ENCODE data around the gene ZSWIM1. TPM values are rescaled to one million over a fixed set of nuclear protein-coding genes. Genes with fewer than 3 reads are reported as not detected.

Gene ZSWIM1
- polyA plus RNA-seq, 1 donor from 2014 or later: 5.8 TPM

- Mint-ChIP-seq H3K36me3 (no peaks in the 10 kb centered on the region), H3K27me3 (no peaks in the 10 kb centered on the region), H3K9me3 (no peaks in the 10 kb centered on the region), H3K27ac (peak overlapping the region in 1 of 3 donors; percentile 59), H3K4me1 (peaks cover 10 to 12% (median 12%) of the 10 kb centered on the region in 3 donors), H3K4me3 (peak overlapping the region in 1 of 4 donors; percentile 67)
Measured at GRCh38 chr20:45902199-45902701, 21.2 kb downstream of the ZSWIM1 start.

- Mint-ChIP-seq H3K4me1 (peaks cover 10 to 17% (median 12%) of the 10 kb centered on the region in 3 donors), H3K27me3 (no peaks in the 10 kb centered on the region), H3K36me3 (peaks cover 5% of the 10 kb centered on the region), H3K4me3 (peak overlapping the region in 1 of 4 donors; percentile 75), H3K27ac (peak overlapping the region in 1 of 3 donors; percentile 74), H3K9me3 (no peaks in the 10 kb centered on the region)
Measured at GRCh38 chr20:45904583-45905504, 23.8 kb downstream of the ZSWIM1 start.

DNA sequence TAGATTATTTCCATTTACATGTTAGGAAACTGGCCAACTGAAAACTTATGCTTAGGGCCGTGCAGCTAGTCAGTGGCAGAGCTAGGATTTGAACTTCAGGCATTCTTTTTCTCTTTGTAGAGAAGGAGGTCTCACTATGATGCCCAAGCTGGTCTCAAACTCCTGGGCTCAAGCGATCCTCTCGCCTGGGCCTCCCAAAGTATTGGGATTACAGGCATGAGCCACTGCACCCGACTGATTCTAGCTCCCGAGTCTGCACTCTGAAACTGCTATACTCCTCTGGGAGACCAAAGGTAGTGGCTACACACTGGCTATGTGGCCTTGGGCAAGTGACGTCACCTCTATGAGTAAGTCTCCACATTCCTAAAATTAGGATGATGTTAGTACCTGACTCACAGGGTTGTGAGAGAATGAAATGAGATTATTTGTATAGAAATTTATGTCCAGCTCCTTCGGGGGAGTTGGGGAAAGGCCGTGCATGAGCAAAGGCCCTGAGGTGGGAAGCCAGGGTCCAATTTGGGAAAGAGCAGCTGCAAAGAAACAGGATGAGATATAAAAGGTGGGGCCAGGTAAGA is 24.6 kb downstream of the ZSWIM1 start:
- peaks cover 5% of the 10 kb centered on the region for H3K36me3 Mint-ChIP-seq
- H3K4me3 Mint-ChIP-seq: no peak overlapping the region
- H3K4me1 Mint-ChIP-seq: peaks cover 11 to 18% (median 12%) of the 10 kb centered on the region in 3 donors
- no peaks in the 10 kb centered on the region for H3K27me3 Mint-ChIP-seq
- H3K27ac Mint-ChIP-seq: no peak overlapping the region
- no peaks in the 10 kb centered on the region for H3K9me3 Mint-ChIP-seq

DNA sequence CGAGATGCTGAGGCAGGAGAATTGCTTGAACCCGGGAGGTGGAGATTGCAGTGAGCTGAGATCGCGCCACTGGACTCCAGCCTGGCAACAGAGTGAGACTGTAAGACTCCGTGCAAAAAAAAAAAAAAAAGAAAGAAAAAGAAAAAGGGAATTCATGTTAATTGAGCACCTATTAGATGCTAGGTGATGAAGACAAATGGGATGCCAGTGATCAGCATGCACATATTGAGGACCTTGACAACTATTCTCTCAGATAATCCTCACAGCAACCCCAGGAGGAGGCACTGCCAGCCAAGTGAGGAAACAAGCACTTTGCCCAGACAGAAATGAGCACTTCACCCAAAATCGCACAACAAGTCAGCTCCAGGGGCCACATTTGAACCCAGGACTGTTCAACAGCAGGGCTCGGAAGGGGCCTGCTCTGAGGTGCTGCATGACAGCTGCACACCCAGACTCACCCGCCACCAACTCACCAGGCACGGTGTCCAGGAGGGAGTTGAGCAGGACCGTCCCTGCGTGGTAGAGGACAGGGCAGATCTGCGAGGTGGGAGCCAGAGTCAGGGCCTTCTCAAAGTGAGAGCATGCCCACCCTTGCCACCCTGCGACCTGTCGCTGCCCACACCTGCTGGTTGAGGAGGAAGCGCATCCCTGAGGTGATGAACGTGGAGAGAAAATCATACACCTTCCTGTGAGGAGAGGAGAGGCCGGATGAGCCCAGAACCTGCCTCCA is 26.4 kb downstream of the ZSWIM1 start:
- H3K4me3 Mint-ChIP-seq: peak overlapping the region in 1 of 4 donors; percentile 47
- H3K27me3 Mint-ChIP-seq: peaks cover 2% of the 10 kb centered on the region
- H3K4me1 Mint-ChIP-seq: peaks cover 11 to 20% (median 14%) of the 10 kb centered on the region in 3 donors
- peaks cover 0 to 1% (median 0%) of the 10 kb centered on the region in 3 donors for H3K9me3 Mint-ChIP-seq
- H3K27ac Mint-ChIP-seq: no peak overlapping the region
- H3K36me3 Mint-ChIP-seq: peaks cover 5% of the 10 kb centered on the region

- H3K4me1 Mint-ChIP-seq: peaks cover 5 to 16% (median 11%) of the 10 kb centered on the region in 3 donors
- H3K27ac Mint-ChIP-seq: peak overlapping the region in 2 of 3 donors; percentile 46 to 62
- peaks cover 0 to 1% (median 0%) of the 10 kb centered on the region in 3 donors for H3K9me3 Mint-ChIP-seq
Measured at GRCh38 chr20:45908084-45908483, 27.1 kb downstream of the ZSWIM1 start.

DNA sequence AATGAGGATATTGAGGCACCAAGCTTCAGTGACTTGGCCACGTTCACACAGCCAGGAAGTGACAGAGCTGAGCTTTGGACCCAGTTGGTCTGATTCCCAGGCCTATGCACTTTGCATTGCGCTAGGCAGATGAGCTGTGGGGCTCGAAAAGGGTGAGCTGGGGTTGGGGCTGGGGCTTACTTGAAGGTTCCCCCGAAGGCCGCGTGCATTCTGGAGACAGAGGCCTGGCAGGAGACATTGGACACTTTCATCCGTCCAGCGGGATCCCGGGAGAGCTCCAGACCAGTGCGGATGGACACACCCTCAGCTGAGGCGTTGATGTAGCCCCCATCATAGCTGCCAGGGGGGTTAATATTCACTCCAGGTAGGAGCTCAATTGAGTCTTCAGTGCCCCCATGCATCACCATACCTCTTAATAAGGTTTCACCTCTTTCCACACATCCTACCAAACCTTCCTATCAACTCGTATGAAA is 28.3 kb downstream of the ZSWIM1 start:
- Mint-ChIP-seq H3K4me1 (peaks cover 0 to 14% (median 11%) of the 10 kb centered on the region in 3 donors), H3K36me3 (peaks cover 5% of the 10 kb centered on the region), H3K27ac (no peak overlapping the region), H3K9me3 (peaks cover 0 to 1% (median 0%) of the 10 kb centered on the region in 3 donors), H3K4me3 (no peak overlapping the region), H3K27me3 (peaks cover 4% of the 10 kb centered on the region)

More at GRCh38 chr20:45908084-45908483, 27.1 kb downstream of the ZSWIM1 start:
- Mint-ChIP-seq H3K27me3 (peaks cover 3% of the 10 kb centered on the region), H3K36me3 (peaks cover 5% of the 10 kb centered on the region), H3K4me3 (no peak overlapping the region)

DNA sequence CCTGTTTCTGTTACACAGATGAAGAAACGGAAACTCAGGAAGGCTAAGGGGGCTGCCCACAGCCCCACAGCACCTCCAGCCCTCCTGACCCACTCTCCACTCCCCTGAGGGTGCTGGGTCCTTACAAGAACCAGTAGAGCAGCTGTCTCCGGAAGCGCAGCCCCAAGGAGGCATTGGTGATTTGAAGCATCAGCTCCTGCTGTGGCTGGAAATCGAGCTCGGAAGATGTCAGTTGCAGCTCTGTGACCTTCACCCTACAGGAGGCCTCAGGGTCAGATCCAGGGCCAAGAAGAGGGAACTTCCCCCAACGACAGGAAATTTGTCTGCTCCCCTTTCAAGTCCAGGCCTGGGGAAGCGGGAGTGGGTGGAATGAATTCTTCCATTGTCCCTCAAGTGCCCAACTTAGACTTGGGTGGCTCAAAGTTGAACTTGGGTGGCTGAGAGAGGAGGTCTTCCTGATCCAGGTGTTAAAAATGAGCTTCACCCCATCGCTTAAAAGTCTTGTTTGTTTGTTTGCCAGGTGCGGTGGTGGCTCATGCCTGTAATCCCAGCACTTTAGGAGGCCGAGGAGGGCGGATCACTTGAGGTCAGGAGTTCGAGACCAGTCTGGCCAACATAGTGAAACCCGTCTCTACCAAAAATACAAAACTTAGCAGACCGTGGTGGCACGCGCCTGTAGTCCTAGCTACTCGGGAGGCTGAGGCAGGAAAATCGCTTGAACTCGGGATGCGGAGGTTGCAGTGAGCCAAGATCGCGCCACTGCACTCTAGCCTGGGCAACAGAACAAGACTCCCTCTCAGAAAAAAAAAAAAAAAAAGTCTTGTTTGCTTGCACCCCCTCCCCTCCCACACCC is 29.0 kb downstream of the ZSWIM1 start:
- H3K36me3 Mint-ChIP-seq: peaks cover 5% of the 10 kb centered on the region
- H3K4me3 Mint-ChIP-seq: peak overlapping the region; percentile 73 to 97 (median 92)
- peaks cover 0 to 14% (median 11%) of the 10 kb centered on the region in 3 donors for H3K4me1 Mint-ChIP-seq
- peaks cover 4% of the 10 kb centered on the region for H3K27me3 Mint-ChIP-seq
- peaks cover 0 to 1% (median 0%) of the 10 kb centered on the region in 3 donors for H3K9me3 Mint-ChIP-seq
- peak overlapping the region in 1 of 3 donors; percentile 65 for H3K27ac Mint-ChIP-seq

DNA sequence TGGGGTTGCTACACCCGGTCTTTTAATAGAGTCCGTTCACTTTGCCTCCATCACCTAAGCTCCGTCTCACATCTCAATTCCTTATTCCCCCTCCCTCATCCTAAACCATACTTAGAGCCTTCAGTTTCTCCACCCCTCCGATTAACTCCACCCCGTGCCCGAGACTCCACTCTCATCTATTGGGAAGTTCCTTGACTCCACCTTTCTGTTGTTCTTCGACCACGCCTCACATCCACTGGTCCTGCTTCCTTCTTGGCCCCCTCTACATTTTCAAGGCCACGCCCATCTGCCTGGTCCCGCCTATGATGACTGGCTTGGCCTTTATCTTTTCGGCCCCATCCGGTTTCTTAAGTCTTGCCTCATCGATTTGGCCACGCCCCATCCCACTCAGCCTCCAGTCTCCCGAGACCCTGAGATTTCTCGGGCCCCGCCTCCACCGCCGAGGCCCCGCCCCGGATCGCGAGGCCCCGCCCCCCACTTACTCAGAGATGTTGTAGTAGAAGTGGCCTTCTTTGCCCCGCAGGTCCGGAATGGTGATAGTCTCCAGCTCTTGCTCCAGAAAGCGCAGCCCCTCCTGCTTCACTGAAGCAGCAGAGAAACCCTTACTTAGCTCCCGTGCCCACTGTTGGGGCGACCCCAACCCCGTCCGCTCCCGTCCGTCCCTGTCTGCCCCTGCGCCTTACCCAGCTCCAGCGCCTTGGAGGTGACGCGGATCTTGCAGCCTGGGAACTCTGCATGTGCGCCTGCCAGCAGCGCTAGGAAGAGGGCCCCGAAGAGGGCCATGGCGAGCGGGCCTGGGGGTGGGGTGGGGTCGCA is 29.9 kb downstream of the ZSWIM1 start:
- Mint-ChIP-seq H3K36me3 (peaks cover 5% of the 10 kb centered on the region), H3K27ac (peak overlapping the region; percentile 1 to 65 (median 46))

GRCh38 chr20:45911486-45912343 is 30.7 kb downstream of the ZSWIM1 start, which contains the start of gene PLTP:
Gene PLTP (minus strand): TSS chr20:45912155. CDS start chr20:45911452, 703 bp downstream.
- peaks cover 5% of the 10 kb centered on the region for H3K36me3 Mint-ChIP-seq
- H3K4me3 Mint-ChIP-seq: peak within 1 kb of the TSS; percentile 73 to 97 (median 92)
- H3K27ac Mint-ChIP-seq: peak within 1 kb of the TSS; percentile 1 to 65 (median 53)
- peaks cover 9% of the 10 kb centered on the region for H3K27me3 Mint-ChIP-seq
- H3K9me3 Mint-ChIP-seq: peaks cover 0 to 1% (median 0%) of the 10 kb centered on the region in 3 donors
- H3K4me1 Mint-ChIP-seq: peaks cover 0 to 14% (median 11%) of the 10 kb centered on the region in 3 donors

More for the DNA sequence above, 29.9 kb downstream of the ZSWIM1 start:
- peaks cover 0 to 14% (median 11%) of the 10 kb centered on the region in 3 donors for H3K4me1 Mint-ChIP-seq
- peaks cover 0 to 1% (median 0%) of the 10 kb centered on the region in 3 donors for H3K9me3 Mint-ChIP-seq
- H3K4me3 Mint-ChIP-seq: peak overlapping the region; percentile 73 to 97 (median 92)
- peaks cover 4% of the 10 kb centered on the region for H3K27me3 Mint-ChIP-seq

DNA sequence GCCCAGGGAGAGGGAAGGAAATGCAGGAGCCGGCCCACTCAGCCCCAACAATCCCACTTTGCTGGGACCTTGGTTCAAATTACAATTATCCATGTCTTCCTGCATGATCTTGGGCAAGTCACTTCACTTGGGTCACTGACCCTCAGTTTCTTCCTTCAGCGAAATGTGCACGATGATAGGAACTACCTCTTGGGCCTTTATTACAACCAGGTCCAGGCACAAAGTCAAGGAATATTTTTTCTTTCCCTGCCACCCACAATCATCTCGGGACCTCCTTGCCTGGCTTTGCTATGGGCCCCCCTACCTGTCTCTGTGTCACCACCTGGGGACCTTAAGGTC is 31.3 kb downstream of the ZSWIM1 start:
- Mint-ChIP-seq H3K36me3 (peaks cover 5% of the 10 kb centered on the region), H3K27me3 (peaks cover 9% of the 10 kb centered on the region), H3K4me3 (peak overlapping the region in 3 of 4 donors; percentile 38 to 97 (median 86)), H3K9me3 (peaks cover 0 to 1% (median 0%) of the 10 kb centered on the region in 3 donors), H3K27ac (peak overlapping the region in 1 of 3 donors; percentile 53), H3K4me1 (peaks cover 0 to 13% (median 11%) of the 10 kb centered on the region in 3 donors)

DNA sequence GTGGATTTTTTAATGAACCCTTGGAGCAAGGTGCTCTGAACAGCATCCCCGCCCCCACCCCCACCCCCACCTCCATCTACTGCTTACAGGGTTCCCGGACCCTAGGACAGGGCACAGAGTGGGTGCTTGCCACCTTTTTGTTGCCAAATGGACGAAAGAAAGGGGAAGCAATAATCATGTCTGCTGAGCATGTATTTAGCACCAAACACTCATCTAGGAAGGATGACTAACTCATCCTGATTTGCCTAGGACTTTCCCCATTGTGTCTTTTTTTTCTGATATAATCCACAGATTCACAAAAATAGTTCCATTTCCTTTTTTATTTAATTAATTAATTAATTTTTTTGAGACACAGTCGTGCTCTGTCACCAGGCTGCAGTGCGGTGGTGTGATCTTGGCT is 32.1 kb downstream of the ZSWIM1 start:
- Mint-ChIP-seq H3K36me3 (peaks cover 3% of the 10 kb centered on the region), H3K9me3 (peaks cover 0 to 1% (median 0%) of the 10 kb centered on the region in 3 donors), H3K27me3 (peaks cover 10% of the 10 kb centered on the region), H3K4me1 (peaks cover 0 to 11% (median 11%) of the 10 kb centered on the region in 3 donors), H3K27ac (no peak overlapping the region), H3K4me3 (peak overlapping the region in 3 of 4 donors; percentile 48 to 86 (median 80))

- H3K27ac Mint-ChIP-seq: no peak overlapping the region
- H3K27me3 Mint-ChIP-seq: peaks cover 9% of the 10 kb centered on the region
Measured at GRCh38 chr20:45917790-45918141, 36.7 kb downstream of the ZSWIM1 start.

More at GRCh38 chr20:45917790-45918141, 36.7 kb downstream of the ZSWIM1 start:
- Mint-ChIP-seq H3K4me3 (no peak overlapping the region), H3K36me3 (no peaks in the 10 kb centered on the region), H3K4me1 (peaks cover 0 to 2% (median 1%) of the 10 kb centered on the region in 3 donors), H3K9me3 (no peaks in the 10 kb centered on the region)

Measured in IgD-negative memory B cell (primary cell).